Neuronal stem cell (in vitro differentiated cells): ENCODE data around the gene ARHGAP26.

Experiments used
- DNase-seq: peaks from one replicate; pipeline ENCODE4 v3.0.0-alpha.2; 2013; ENCODE audit warnings: low spot score
- H2AFZ ChIP-seq: one replicate; pipeline ENCODE4 v1.6.1; 2013; ENCODE audit warnings: mild to moderate bottlenecking, low read length, inconsistent platforms
- H2AK5ac ChIP-seq: 2 replicates; pipeline ENCODE4 v1.6.1; 2013; ENCODE audit warnings: low read depth, mild to moderate bottlenecking, inconsistent platforms, low read length, moderate library complexity, mixed read lengths
- H2BK120ac ChIP-seq: 2 replicates; pipeline ENCODE4 v1.6.1; 2013; ENCODE audit warnings: low read depth, mild to moderate bottlenecking, inconsistent platforms, low read length, moderate library complexity, mixed read lengths
- H2BK12ac ChIP-seq: one replicate; pipeline ENCODE4 v1.6.1; 2013; ENCODE audit warnings: low read length, inconsistent platforms
- H2BK15ac ChIP-seq: 2 replicates; pipeline ENCODE4 v1.6.1; 2013; ENCODE audit warnings: mild to moderate bottlenecking, low read length, inconsistent platforms, mixed read lengths
- H2BK5ac ChIP-seq: one replicate; pipeline ENCODE4 v1.6.1; 2013; ENCODE audit warnings: inconsistent platforms, mild to moderate bottlenecking, low read length, moderate library complexity
- H3K14ac ChIP-seq: one replicate; pipeline ENCODE4 v1.6.1; 2013; ENCODE audit warnings: low read length, inconsistent platforms
- H3K18ac ChIP-seq: 2 replicates; pipeline ENCODE4 v1.6.1; 2013; ENCODE audit warnings: low read length, inconsistent platforms
- H3K23ac ChIP-seq: 2 replicates; pipeline ENCODE4 v1.6.1; 2013; ENCODE audit warnings: low read depth, mild to moderate bottlenecking, mixed read lengths, low read length, inconsistent platforms; ENCODE audit not compliant: poor library complexity
- H3K27ac ChIP-seq: replicated peaks from 3 replicates; pipeline ENCODE4 v1.5.1; 2013; ENCODE audit warnings: low read length, inconsistent platforms
- H3K27me3 ChIP-seq, 3 experiments: 2 replicates each; pipeline ENCODE4 v1.6.1; 2013; ENCODE audit warnings: low read length in 3 of 3, mild to moderate bottlenecking in 2 of 3, inconsistent platforms in 1 of 3, low read depth in 1 of 3, mixed read lengths in 1 of 3, moderate library complexity in 1 of 3; ENCODE audit not compliant: control insufficient read depth in 3 of 3, insufficient read depth in 3 of 3
- H3K36me3 ChIP-seq, 2 donors: replicated peaks in 1 of 2; 2 replicates each; pipeline ENCODE4 v1.6.1; 2013; ENCODE audit warnings: low read length in 2 of 2; ENCODE audit not compliant: control insufficient read depth in 2 of 2, insufficient read depth in 2 of 2
- H3K4ac ChIP-seq: 2 replicates; pipeline ENCODE4 v1.6.1; 2013; ENCODE audit warnings: inconsistent platforms, mild to moderate bottlenecking, low read length, moderate library complexity
- H3K4me1 ChIP-seq, 2 donors: 1 replicate in 1 of 2; 2 replicates in 1 of 2; pipeline ENCODE4 v1.6.1; 2013; ENCODE audit warnings: low read length in 2 of 2, low read depth in 1 of 2; ENCODE audit not compliant: control insufficient read depth in 2 of 2, insufficient read depth in 1 of 2
- H3K4me2 ChIP-seq: one replicate; pipeline ENCODE4 v1.6.1; 2013; ENCODE audit warnings: mild to moderate bottlenecking, low read length, inconsistent platforms; ENCODE audit not compliant: insufficient read depth, poor library complexity, severe bottlenecking
- H3K4me3 ChIP-seq, 2 donors: 2 replicates each; pipeline ENCODE4 v1.5.1; 2013; ENCODE audit warnings: low read length in 2 of 2, mild to moderate bottlenecking in 2 of 2, inconsistent platforms in 1 of 2, moderate library complexity in 1 of 2
- H3K79me1 ChIP-seq: one replicate; pipeline ENCODE4 v1.6.1; 2013; ENCODE audit warnings: low read depth, mild to moderate bottlenecking, inconsistent platforms, low read length, moderate library complexity
- H3K9ac ChIP-seq: one replicate; pipeline ENCODE4 v1.6.1; 2013; ENCODE audit warnings: mild to moderate bottlenecking, low read depth, low read length, inconsistent platforms; ENCODE audit not compliant: poor library complexity
- H3K9me3 ChIP-seq, 2 donors: replicated peaks in 1 of 2; 2 replicates each; pipeline versions ENCODE3 to v1.6.1; 2013; ENCODE audit warnings: low read length in 2 of 2, mild to moderate bottlenecking in 2 of 2, inconsistent platforms in 1 of 2, low read depth in 1 of 2, mixed read lengths in 1 of 2, moderate library complexity in 1 of 2; ENCODE audit not compliant: control insufficient read depth in 2 of 2, insufficient read depth in 1 of 2
- H4K8ac ChIP-seq: one replicate; pipeline ENCODE4 v1.6.1; 2013; ENCODE audit warnings: low read depth, mild to moderate bottlenecking, inconsistent platforms, low read length, moderate library complexity
- H4K91ac ChIP-seq: one replicate; pipeline ENCODE4 v1.6.1; 2013; ENCODE audit warnings: low read length, low read depth, mild to moderate bottlenecking, inconsistent platforms; ENCODE audit not compliant: poor library complexity
- WGBS, 2 donors: extraction: QIAGEN DNeasy Blood & Tissue Kit; methylation state at CpG; one replicate each; pipeline ENCODE4 v1.1.7; 2013; ENCODE audit warnings: missing lambda C conversion rate in 2 of 2, mixed read lengths in 1 of 2; ENCODE audit not compliant: insufficient read length in 2 of 2, insufficient replicate concordance in 1 of 2; ENCODE audit errors: extremely low coverage in 2 of 2; 5-methylcytosine and 5-hydroxymethylcytosine counted together

Gene ARHGAP26

GRCh38 chr5:142901476-142902185, 131.5 kb downstream of the ARHGAP26 start:
- Histone ChIP-seq H3K27me3 (no peaks in the 10 kb centered on the region), H2BK12ac (no peak overlapping the region), H3K79me1 (no peaks in the 10 kb centered on the region), H3K23ac (no peak overlapping the region), H3K9me3 (no peaks in the 10 kb centered on the region), H3K4ac (no peak overlapping the region), H3K4me1 (peaks cover 18 to 23% of the 10 kb centered on the region in 2 donors), H3K36me3 (peaks cover 2 to 6% of the 10 kb centered on the region in 2 donors), H2BK15ac (no peak overlapping the region), H3K27ac (peak overlapping the region; percentile 28), H2BK5ac (no peak overlapping the region), H2AFZ (peak overlapping the region; percentile 41), H2AK5ac (peak overlapping the region; percentile 31), H3K18ac (no peak overlapping the region), H3K14ac (no peak overlapping the region), H4K8ac (no peak overlapping the region), H3K4me3 (no peak overlapping the region), H3K9ac (no peak overlapping the region), H3K4me2 (no peak overlapping the region), H4K91ac (no peak overlapping the region), H2BK120ac (no peak overlapping the region)
- DNase-seq, result no peak
- no CpG with 5 or more reads among the region's 3 CpGs for WGBS, 2 donors

GRCh38 chr5:142902186-142902965, 132.2 kb downstream of the ARHGAP26 start:
- H3K27ac ChIP-seq, result peak overlapping the region; percentile 22

GRCh38 chr5:142904416-142904815, 134.2 kb downstream of the ARHGAP26 start:
- no peak overlapping the region for H3K23ac ChIP-seq
- H3K27me3 ChIP-seq, result no peaks in the 10 kb centered on the region
- H2BK120ac ChIP-seq, result no peak overlapping the region
- H3K14ac ChIP-seq, result no peak overlapping the region
- no peak overlapping the region for H2BK5ac ChIP-seq
- no peak overlapping the region for H4K8ac ChIP-seq
- no peak overlapping the region for H2AK5ac ChIP-seq
- H3K9ac ChIP-seq, result no peak overlapping the region
- no peaks in the 10 kb centered on the region for H3K9me3 ChIP-seq
- H3K27ac ChIP-seq, result no peak overlapping the region
- H3K4me3 ChIP-seq, result no peak overlapping the region
- H3K36me3 ChIP-seq, result peaks cover 2 to 11% of the 10 kb centered on the region in 2 donors
- H2AFZ ChIP-seq, result no peak overlapping the region
- no peak overlapping the region for H2BK12ac ChIP-seq
- no peaks in the 10 kb centered on the region for H3K79me1 ChIP-seq
- no peak overlapping the region for H3K18ac ChIP-seq
- H3K4ac ChIP-seq, result no peak overlapping the region
- H3K4me1 ChIP-seq, result peaks cover 18 to 23% of the 10 kb centered on the region in 2 donors
- no peak overlapping the region for H2BK15ac ChIP-seq
- WGBS, 2 donors, result no CpG with 5 or more reads among the region's 4 CpGs
- no peak overlapping the region for H3K4me2 ChIP-seq
- DNase-seq, result no peak
- H4K91ac ChIP-seq, result no peak overlapping the region

More at GRCh38 chr5:142902186-142902965, 132.2 kb downstream of the ARHGAP26 start:
- H2AK5ac ChIP-seq, result peak overlapping the region; percentile 33
- no peaks in the 10 kb centered on the region for H3K9me3 ChIP-seq
- H3K36me3 ChIP-seq, result peaks cover 2 to 6% of the 10 kb centered on the region in 2 donors
- no peak overlapping the region for H2BK5ac ChIP-seq
- H3K79me1 ChIP-seq, result no peaks in the 10 kb centered on the region
- H3K4me1 ChIP-seq, result peaks cover 18 to 23% of the 10 kb centered on the region in 2 donors
- H3K4me2 ChIP-seq, result no peak overlapping the region
- peak overlapping the region; percentile 48 for H3K14ac ChIP-seq
- H4K91ac ChIP-seq, result no peak overlapping the region
- H3K18ac ChIP-seq, result peak overlapping the region; percentile 58
- no peak overlapping the region for H3K9ac ChIP-seq
- H3K4me3 ChIP-seq, result no peak overlapping the region
- WGBS, 2 donors, result no CpG with 5 or more reads among the region's 10 CpGs
- H3K27me3 ChIP-seq, result no peaks in the 10 kb centered on the region
- no peak overlapping the region for H3K23ac ChIP-seq
- H2BK12ac ChIP-seq, result no peak overlapping the region
- peak overlapping the region; percentile 41 for H2AFZ ChIP-seq
- DNase-seq, result no peak
- no peak overlapping the region for H3K4ac ChIP-seq
- H2BK120ac ChIP-seq, result peak overlapping the region; percentile 89
- H4K8ac ChIP-seq, result peak overlapping the region; percentile 25
- peak overlapping the region; percentile 49 for H2BK15ac ChIP-seq

- Histone ChIP-seq H3K27ac (no peak overlapping the region), H3K18ac (no peak overlapping the region), H2AK5ac (no peak overlapping the region), H2BK15ac (no peak overlapping the region), H3K4ac (no peak overlapping the region), H3K79me1 (no peaks in the 10 kb centered on the region), H3K23ac (no peak overlapping the region), H3K4me1 (peaks cover 18 to 21% of the 10 kb centered on the region in 2 donors), H3K9me3 (no peaks in the 10 kb centered on the region), H3K4me3 (no peak overlapping the region), H3K36me3 (peaks cover 2 to 11% of the 10 kb centered on the region in 2 donors), H4K91ac (no peak overlapping the region), H2AFZ (no peak overlapping the region), H2BK120ac (no peak overlapping the region), H3K14ac (no peak overlapping the region), H4K8ac (no peak overlapping the region), H2BK12ac (no peak overlapping the region), H3K27me3 (no peaks in the 10 kb centered on the region), H3K9ac (no peak overlapping the region), H3K4me2 (no peak overlapping the region), H2BK5ac (no peak overlapping the region)
- DNase-seq, result no peak
- no CpG with 5 or more reads among the region's 2 CpGs for WGBS, 2 donors
Observed at GRCh38 chr5:142905348-142905747, 135.2 kb downstream of the ARHGAP26 start.
